Chondrocyte (in vitro differentiated cells): Measurements from ENCODE around the gene PAQR7. TPM values are rescaled to one million over a fixed set of nuclear protein-coding genes. Genes with fewer than 3 reads are reported as not detected.

Source experiments
- DNase-seq: peaks from one replicate; pipeline ENCODE4 v3.0.0; 2021; ENCODE audit warnings: mixed read lengths, low spot score
- H3K27ac Mint-ChIP-seq: one replicate; pipeline ENCODE4 v1.8.0; 2021; ENCODE audit warnings: mild to moderate bottlenecking, moderate library complexity, mixed read lengths; ENCODE audit not compliant: unreplicated experiment
- H3K27me3 Mint-ChIP-seq: 2 replicates; pipeline ENCODE4 v1.8.0; 2021; ENCODE audit warnings: low read depth, mixed read lengths
- H3K36me3 Mint-ChIP-seq: 2 replicates; pipeline ENCODE4 v1.8.0; 2021; ENCODE audit warnings: low read depth, mixed read lengths
- H3K4me1 Mint-ChIP-seq: 2 replicates; pipeline ENCODE4 v1.8.0; 2021; ENCODE audit warnings: low read depth, mild to moderate bottlenecking, mixed read lengths
- H3K4me3 Mint-ChIP-seq: one replicate; pipeline ENCODE4 v1.8.0; 2021; ENCODE audit warnings: mild to moderate bottlenecking, moderate library complexity, mixed read lengths; ENCODE audit not compliant: unreplicated experiment
- H3K9me3 Mint-ChIP-seq: 2 replicates; pipeline ENCODE4 v1.8.0; 2021; ENCODE audit warnings: low read depth, mixed read lengths
- total RNA-seq: library from RNA; stranded (reverse); gene quantifications from 3 replicates; pipeline ENCODE4 v1.2.1, GENCODE V29; 2021
- TF ChIP-seq, protein P1 (sequence below): fragments of 200-600 bp; sonication (generic); IDR thresholded peaks from 2 replicates; pipeline ENCODE4 v1.5.0; 2021; ENCODE audit warnings: antibody characterized with exemption, mild to moderate bottlenecking, moderate library complexity

Gene PAQR7
- total RNA-seq, 1 donor from 2014 or later = 15.1 TPM

DNA sequence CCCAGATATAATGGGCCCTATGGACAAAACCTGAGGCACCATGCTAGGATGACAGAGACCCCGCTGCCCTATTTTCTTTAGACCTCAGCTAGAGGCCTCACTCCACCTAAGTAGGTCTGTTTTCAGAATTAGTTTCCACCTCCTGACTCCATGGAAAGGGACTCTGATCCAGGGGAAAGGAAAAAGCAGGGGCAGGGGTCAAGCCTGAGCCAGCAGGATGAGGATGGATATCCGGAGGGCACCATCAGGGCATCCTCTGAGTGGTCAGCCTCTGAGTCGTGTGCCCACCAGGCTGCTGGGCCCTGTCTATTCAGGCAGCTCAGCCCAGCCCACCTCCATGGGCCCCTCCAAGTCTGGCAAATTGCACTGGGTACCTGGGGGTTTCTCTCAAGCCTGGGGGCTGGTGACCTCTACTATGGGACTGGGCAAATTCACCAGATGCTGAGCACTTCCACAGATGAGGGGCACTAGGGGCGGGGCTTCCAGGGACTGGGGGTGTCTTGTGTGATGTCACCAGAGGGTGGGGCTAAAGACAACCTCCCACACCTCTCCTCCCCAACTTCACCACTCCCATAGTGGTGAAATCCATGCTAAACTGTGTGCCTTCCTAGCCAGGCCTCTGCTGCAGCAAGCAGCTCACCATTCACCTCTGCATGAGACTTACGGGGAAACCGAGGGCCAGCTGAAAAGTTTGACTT, 5.5 kb downstream of the PAQR7 start:
- DNase-seq = no peak
- Mint-ChIP-seq H3K27me3 (no peaks in the 10 kb centered on the region), H3K36me3 (peaks cover 6% of the 10 kb centered on the region), H3K4me3 (no peak overlapping the region), H3K4me1 (peaks cover 17% of the 10 kb centered on the region), H3K9me3 (no peaks in the 10 kb centered on the region), H3K27ac (no peak overlapping the region)
- TF ChIP-seq, protein P1, sequence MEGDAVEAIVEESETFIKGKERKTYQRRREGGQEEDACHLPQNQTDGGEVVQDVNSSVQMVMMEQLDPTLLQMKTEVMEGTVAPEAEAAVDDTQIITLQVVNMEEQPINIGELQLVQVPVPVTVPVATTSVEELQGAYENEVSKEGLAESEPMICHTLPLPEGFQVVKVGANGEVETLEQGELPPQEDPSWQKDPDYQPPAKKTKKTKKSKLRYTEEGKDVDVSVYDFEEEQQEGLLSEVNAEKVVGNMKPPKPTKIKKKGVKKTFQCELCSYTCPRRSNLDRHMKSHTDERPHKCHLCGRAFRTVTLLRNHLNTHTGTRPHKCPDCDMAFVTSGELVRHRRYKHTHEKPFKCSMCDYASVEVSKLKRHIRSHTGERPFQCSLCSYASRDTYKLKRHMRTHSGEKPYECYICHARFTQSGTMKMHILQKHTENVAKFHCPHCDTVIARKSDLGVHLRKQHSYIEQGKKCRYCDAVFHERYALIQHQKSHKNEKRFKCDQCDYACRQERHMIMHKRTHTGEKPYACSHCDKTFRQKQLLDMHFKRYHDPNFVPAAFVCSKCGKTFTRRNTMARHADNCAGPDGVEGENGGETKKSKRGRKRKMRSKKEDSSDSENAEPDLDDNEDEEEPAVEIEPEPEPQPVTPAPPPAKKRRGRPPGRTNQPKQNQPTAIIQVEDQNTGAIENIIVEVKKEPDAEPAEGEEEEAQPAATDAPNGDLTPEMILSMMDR = no peak

DNA sequence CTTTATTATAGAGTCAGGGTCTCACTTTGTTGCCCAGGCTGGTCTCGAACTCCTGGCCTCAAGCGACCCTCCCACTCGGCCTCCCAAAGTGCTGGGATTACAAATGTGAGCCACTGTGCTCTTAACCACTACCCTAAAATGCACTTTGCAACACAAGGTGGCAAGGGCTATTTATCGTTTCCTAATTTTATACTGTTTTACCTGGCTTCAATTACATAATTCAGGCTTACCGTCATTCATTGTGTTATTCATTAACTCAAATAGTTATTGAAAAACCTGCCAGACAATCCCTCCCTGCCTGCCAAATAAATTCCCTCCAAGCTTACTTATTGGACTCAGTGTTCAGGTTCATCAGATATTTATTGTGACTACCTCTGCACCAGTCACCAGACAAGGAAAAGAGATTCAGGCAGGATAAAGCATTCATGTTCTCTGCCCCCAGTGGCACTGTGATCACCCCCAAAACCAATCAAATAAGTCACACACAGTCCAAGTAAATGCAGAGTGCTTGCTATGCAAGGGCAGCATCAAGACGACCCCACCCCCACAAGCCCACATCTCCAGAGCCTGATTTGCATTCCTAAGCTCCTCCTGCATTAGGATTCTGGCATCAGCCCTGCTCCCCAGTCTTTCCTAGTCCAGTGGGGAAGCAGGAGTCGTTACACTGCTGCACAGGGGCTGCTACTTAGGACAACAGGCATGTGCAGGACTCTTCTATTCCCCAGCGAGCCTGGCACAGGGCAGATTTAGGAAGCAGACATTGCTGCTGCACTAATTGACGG, 8.1 kb downstream of the PAQR7 start:
- H3K9me3 Mint-ChIP-seq = no peaks in the 10 kb centered on the region
- H3K27me3 Mint-ChIP-seq = no peaks in the 10 kb centered on the region
- H3K27ac Mint-ChIP-seq = no peak overlapping the region
- TF ChIP-seq, protein P1 = no peak
- H3K4me1 Mint-ChIP-seq = no peaks in the 10 kb centered on the region
- no peak for DNase-seq
- H3K36me3 Mint-ChIP-seq = peaks cover 15% of the 10 kb centered on the region
- H3K4me3 Mint-ChIP-seq = no peak overlapping the region

DNA sequence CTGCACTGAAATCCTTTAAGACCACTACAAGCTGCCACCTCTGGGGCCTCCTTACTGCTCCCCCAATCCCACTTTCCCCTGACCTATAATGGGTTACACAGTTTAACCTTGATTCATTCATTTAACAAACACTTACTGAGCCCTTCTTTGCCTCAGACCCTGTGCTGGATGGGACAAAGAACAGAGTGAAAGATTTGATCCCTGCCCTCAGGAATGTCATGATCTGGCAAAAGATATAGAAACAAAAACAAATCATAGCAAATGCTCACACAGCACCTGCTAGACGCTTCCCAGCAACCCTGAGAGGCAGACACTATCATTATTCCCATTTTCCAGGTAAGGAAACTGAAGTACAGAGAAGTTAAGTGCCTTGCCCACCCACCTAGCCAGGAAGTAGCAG, 9.2 kb downstream of the PAQR7 start:
- Mint-ChIP-seq H3K4me1 (peaks cover 3% of the 10 kb centered on the region), H3K4me3 (no peak overlapping the region), H3K36me3 (peaks cover 17% of the 10 kb centered on the region), H3K9me3 (no peaks in the 10 kb centered on the region), H3K27ac (no peak overlapping the region), H3K27me3 (no peaks in the 10 kb centered on the region)
- DNase-seq = no peak
- TF ChIP-seq, protein P1 = no peak

DNA sequence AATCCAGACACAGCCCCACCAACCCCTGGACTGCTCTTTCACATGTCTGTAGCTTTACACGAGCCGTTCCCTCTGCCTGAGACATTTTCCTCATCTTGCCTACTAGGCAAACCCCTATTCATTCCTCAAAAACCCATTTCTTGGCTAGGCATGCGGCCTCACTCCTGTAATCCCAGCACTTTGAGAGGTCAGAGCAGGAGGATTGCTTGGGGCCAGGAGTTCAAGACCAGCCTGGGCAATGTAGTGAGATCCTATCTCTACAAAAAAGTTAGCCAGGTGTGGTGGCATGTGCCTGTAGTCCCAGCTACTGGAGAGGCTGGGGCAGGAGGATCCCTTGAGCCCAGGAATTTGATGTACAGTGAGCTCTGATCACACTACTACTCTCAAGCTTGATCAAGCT, 11.1 kb downstream of the PAQR7 start:
- Mint-ChIP-seq H3K9me3 (no peaks in the 10 kb centered on the region), H3K4me1 (peaks cover 15% of the 10 kb centered on the region), H3K27me3 (no peaks in the 10 kb centered on the region), H3K4me3 (no peak overlapping the region), H3K27ac (no peak overlapping the region), H3K36me3 (peaks cover 17% of the 10 kb centered on the region)
- DNase-seq = no peak
- TF ChIP-seq, protein P1 = no peak

DNA sequence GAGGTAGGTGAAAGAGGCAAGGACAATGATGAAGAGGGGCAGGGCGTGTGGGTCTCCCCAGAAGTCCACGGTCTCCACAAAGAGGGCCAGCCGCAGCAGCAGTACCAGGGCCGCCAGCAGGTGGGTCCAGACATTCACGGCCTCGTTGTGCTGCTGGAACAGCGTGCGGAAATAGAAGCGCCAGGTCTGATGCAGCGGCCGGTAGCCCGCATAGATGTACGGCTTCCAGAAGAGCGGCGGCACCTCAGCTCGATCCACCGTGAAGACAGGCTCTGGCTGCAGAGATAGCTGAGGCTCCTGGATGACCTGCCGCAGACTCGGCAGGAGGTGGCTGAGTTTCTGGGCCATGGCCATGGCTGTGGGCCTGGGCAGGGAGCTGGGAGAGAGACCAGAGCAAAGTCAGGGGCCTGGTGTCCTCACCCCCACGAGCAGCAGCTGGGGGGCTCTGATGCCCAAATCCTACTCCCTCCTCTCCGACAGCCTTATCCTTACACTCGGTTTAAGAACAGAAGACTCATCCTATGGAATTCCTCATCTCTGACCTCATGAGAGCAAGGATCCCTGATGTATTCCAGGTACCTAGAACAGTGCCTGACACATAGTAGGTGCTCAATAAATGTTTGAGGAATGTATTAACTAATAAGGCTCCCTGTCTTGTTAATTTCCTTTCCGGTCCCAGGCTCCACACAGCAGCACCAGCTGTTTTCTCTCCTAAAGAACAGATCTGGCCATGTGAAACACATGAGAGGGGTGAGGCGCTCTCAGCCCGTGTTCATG, 11.8 kb downstream of the PAQR7 start:
- no peaks in the 10 kb centered on the region for H3K27me3 Mint-ChIP-seq
- TF ChIP-seq, protein P1 = no peak
- H3K4me3 Mint-ChIP-seq = no peak overlapping the region
- H3K4me1 Mint-ChIP-seq = peaks cover 22% of the 10 kb centered on the region
- no peak overlapping the region for H3K27ac Mint-ChIP-seq
- peaks cover 17% of the 10 kb centered on the region for H3K36me3 Mint-ChIP-seq
- no peak for DNase-seq
- no peaks in the 10 kb centered on the region for H3K9me3 Mint-ChIP-seq
